ENCODE measurements around the gene ZNF436.

Gene ZNF436

GRCh38 chr1:23369335-23370013 lies at the start of gene ZNF436:
Gene ZNF436 (minus strand): TSS chr1:23369836. CDS start chr1:23368005, 1,831 bp downstream.
- DNase-seq: peak; percentile 94

GRCh38 chr1:23419180-23419579 lies 49.5 kb upstream of the ZNF436 start:
- DNase-seq: no peak

GRCh38 chr1:23417570-23417969 lies 47.9 kb upstream of the ZNF436 start:
- peak; percentile 51 for DNase-seq

- no peak for DNase-seq
Measured at GRCh38 chr1:23416964-23417363, 47.3 kb upstream of the ZNF436 start.

- no peak for DNase-seq
Measured at GRCh38 chr1:23408797-23409290, 39.2 kb upstream of the ZNF436 start.

- DNase-seq: no peak
Measured at GRCh38 chr1:23407016-23407630, 37.5 kb upstream of the ZNF436 start.

- no peak for DNase-seq
Measured at GRCh38 chr1:23405946-23406345, 36.3 kb upstream of the ZNF436 start.

GRCh38 chr1:23403735-23404486 lies 34.3 kb upstream of the ZNF436 start:
- peak; percentile 93 for DNase-seq

GRCh38 chr1:23403355-23403734 lies 33.7 kb upstream of the ZNF436 start:
- DNase-seq: no peak

GRCh38 chr1:23403038-23403336 lies 33.4 kb upstream of the ZNF436 start:
- peak; percentile 81 for DNase-seq

GRCh38 chr1:23402286-23403037 lies 32.8 kb upstream of the ZNF436 start:
- DNase-seq: no peak

- no peak for DNase-seq
Measured at GRCh38 chr1:23401313-23401712, 31.7 kb upstream of the ZNF436 start.

- peak; percentile 52 for DNase-seq
Measured at GRCh38 chr1:23400324-23401114, 30.9 kb upstream of the ZNF436 start.

- DNase-seq: no peak
Measured at GRCh38 chr1:23399229-23399628, 29.6 kb upstream of the ZNF436 start.

GRCh38 chr1:23397908-23398307 lies 28.3 kb upstream of the ZNF436 start:
- DNase-seq: no peak

- no peak for DNase-seq
Measured at GRCh38 chr1:23396380-23396779, 26.7 kb upstream of the ZNF436 start.

- no peak for DNase-seq
Measured at GRCh38 chr1:23395849-23396248, 26.2 kb upstream of the ZNF436 start.

GRCh38 chr1:23395154-23395724 lies 25.6 kb upstream of the ZNF436 start:
- DNase-seq: no peak

GRCh38 chr1:23394684-23395083 lies 25.0 kb upstream of the ZNF436 start:
- peak; percentile 89 for DNase-seq

GRCh38 chr1:23394181-23394580 lies 24.5 kb upstream of the ZNF436 start:
- DNase-seq: peak; percentile 88

GRCh38 chr1:23393706-23394105 lies 24.1 kb upstream of the ZNF436 start:
- peak; percentile 76 for DNase-seq

Measured in fibroblast of skin of right biceps (primary cell).